ENCODE measurements around the gene PPP1R37.

DNA sequence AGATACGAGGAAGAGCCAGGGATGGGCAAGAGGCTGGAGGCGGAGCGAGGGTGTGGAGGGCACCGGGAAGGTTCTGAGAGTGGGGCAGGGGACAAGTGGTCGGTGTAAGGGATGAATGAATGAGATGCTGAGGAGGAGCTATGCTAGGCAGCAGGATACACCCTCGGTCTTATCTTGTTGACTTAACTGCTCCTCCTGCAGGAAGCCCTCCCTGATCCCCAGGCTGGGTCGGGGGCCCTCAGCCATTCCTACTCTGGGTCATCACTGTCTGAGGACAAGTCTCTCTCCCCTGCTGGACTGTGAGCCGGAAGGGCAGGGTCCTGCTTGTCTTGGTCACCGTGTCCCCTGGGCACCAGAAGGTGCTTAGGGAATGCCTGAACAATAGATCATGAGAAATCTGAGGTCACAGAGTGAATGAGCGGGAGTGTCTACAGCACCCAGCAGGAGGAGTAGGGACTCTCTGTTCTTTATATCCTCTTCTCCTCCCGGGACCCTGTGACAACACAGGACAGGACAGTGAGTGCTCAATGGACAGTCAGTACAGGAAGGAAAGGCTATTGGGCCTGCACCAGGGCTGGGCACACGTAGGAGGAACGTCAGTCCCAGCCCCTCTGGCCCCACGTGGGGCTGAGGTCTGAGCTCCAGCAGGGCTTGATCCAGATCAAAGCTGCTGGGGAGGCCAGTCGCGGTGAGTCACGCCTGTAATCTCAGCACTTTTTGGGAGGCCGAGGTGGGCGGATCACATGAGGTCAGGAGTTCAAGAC is 61.3 kb downstream of the PPP1R37 start:
- TF ChIP-seq, protein P1, sequence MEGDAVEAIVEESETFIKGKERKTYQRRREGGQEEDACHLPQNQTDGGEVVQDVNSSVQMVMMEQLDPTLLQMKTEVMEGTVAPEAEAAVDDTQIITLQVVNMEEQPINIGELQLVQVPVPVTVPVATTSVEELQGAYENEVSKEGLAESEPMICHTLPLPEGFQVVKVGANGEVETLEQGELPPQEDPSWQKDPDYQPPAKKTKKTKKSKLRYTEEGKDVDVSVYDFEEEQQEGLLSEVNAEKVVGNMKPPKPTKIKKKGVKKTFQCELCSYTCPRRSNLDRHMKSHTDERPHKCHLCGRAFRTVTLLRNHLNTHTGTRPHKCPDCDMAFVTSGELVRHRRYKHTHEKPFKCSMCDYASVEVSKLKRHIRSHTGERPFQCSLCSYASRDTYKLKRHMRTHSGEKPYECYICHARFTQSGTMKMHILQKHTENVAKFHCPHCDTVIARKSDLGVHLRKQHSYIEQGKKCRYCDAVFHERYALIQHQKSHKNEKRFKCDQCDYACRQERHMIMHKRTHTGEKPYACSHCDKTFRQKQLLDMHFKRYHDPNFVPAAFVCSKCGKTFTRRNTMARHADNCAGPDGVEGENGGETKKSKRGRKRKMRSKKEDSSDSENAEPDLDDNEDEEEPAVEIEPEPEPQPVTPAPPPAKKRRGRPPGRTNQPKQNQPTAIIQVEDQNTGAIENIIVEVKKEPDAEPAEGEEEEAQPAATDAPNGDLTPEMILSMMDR (IDR thresholded peaks at IDR 0.05) = no peak
- no peak for TF ChIP-seq POLR2A (IDR thresholded peaks at IDR 0.05)

Measured in lower leg skin (tissue), 3 donors.